ENCODE results near the gene ASAP3.

ASAP3 gene

GRCh38 chr1:23528250-23528978, 44.4 kb upstream of the ASAP3 start:
- Histone ChIP-seq H3K27me3 (no peaks in the 10 kb centered on the region), H3K9me3 (replicated peaks in 1 of 11) (no peaks in the 10 kb centered on the region), H3K27ac (peak overlapping the region; percentile 45 to 99 (median 98); a peak in 21 of 22 replicates), H3K9ac (peak overlapping the region; percentile 68 to 99 (median 97); a peak in 21 of 22 replicates), H3K4me3 (peak overlapping the region; percentile 62 to 95 (median 88); a peak in 19 of 20 replicates), H3K36me3 (peaks cover 0 to 32% (median 20%) of the 10 kb centered on the region in 11 experiments; a peak in 9 of 22 replicates), H3K4me1 (peaks cover 88 to 100% (median 95%) of the 10 kb centered on the region in 10 experiments), H3K4me2 (peak overlapping the region; percentile 92 to 100 (median 98)), H4K20me1 (peaks cover 0 to 31% (median 13%) of the 10 kb centered on the region in 11 experiments; a peak in 8 of 22 replicates)
- peak in 1 of 11 experiments; percentile 54; a peak in 1 of 22 replicates for TF ChIP-seq Cebpa-rat (IDR thresholded peaks at IDR 0.05)

GRCh38 chr1:23527900-23528249, 43.9 kb upstream of the ASAP3 start:
- H3K27ac ChIP-seq, result peak overlapping the region in 10 of 11 experiments; percentile 77 to 99 (median 98); a peak in 20 of 22 replicates
- no peak for TF ChIP-seq Cebpa-rat (IDR thresholded peaks at IDR 0.05)

DNA sequence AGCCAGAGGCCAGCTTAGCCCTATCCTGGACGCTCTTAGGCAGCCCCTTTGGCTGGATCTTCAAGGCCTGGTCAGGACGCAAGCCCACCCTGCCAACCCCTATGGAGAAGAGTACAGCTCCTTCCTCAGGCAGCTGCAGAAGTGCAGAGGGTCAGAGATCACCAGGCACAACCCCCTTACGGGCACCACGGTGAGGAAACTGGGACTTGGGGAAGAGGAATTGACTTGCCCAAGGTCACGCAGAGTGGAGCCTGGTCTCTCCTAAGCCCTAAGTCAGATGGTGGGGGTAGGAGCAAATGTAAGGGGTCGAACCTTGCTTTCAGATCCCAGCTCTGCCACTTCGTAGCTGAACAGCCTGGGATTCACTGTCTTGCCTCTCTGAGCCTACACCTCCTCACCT, 43.4 kb upstream of the ASAP3 start:
- H3K9me3 ChIP-seq (replicated peaks in 1 of 11), result no peaks in the 10 kb centered on the region
- peaks cover 0 to 43% (median 31%) of the 10 kb centered on the region in 11 experiments; a peak in 14 of 22 replicates for H3K36me3 ChIP-seq
- peak overlapping the region in 10 of 11 experiments; percentile 10 to 99 (median 97); a peak in 18 of 22 replicates for H3K9ac ChIP-seq
- peak overlapping the region; percentile 92 to 100 (median 98) for H3K4me2 ChIP-seq
- H3K27me3 ChIP-seq, result no peaks in the 10 kb centered on the region
- peak overlapping the region in 8 of 10 experiments; percentile 79 to 95 (median 89); a peak in 16 of 20 replicates for H3K4me3 ChIP-seq
- H3K27ac ChIP-seq, result peak overlapping the region in 10 of 11 experiments; percentile 77 to 99 (median 98); a peak in 21 of 22 replicates
- H4K20me1 ChIP-seq, result peaks cover 0 to 31% (median 13%) of the 10 kb centered on the region in 11 experiments; a peak in 8 of 22 replicates
- TF ChIP-seq Cebpa-rat (IDR thresholded peaks at IDR 0.05), result no peak
- peaks cover 88 to 100% (median 95%) of the 10 kb centered on the region in 10 experiments for H3K4me1 ChIP-seq

More at GRCh38 chr1:23527900-23528249, 43.9 kb upstream of the ASAP3 start:
- Histone ChIP-seq H3K9ac (peak overlapping the region in 10 of 11 experiments; percentile 10 to 99 (median 97); a peak in 19 of 22 replicates), H3K4me2 (peak overlapping the region; percentile 92 to 100 (median 98)), H4K20me1 (peaks cover 0 to 31% (median 13%) of the 10 kb centered on the region in 11 experiments; a peak in 8 of 22 replicates), H3K4me3 (peak overlapping the region in 8 of 10 experiments; percentile 79 to 95 (median 89); a peak in 16 of 20 replicates), H3K27me3 (no peaks in the 10 kb centered on the region), H3K4me1 (peaks cover 88 to 100% (median 95%) of the 10 kb centered on the region in 10 experiments), H3K9me3 (replicated peaks in 1 of 11) (no peaks in the 10 kb centered on the region), H3K36me3 (peaks cover 0 to 38% (median 26%) of the 10 kb centered on the region in 11 experiments; a peak in 11 of 22 replicates)

DNA sequence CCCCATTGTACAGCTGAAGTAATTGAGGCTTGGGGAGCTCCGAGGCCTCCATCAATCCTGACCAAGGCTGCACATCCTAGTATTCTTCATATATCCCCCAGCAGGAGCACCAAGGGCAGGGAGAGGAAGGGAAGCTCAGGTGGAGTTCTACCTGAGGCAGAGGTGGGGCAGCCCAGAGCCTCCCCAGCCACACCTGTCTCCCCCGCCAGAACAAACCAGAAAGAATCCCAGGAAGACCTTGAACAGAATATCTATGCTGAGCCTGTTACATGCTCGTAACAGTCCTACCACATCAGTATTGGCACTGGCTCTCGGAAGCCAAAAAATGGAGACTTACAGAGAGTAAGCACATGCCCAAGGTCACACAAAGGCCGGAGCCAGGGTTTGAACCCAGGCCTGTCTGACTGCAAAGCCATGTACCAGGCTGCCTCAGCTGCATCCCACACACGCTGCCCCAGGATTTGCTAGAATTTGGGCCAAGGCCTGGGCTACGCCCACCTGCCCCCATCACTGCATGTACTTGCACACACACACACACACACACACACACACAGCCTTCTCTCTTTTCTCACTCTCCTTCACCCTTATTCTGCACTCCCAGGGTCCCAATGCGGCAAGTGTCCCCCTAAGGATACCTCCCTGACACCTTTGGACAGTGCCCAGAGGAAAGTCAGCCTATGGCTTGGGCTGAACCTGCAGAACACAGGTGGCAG, 42.5 kb upstream of the ASAP3 start:
- Histone ChIP-seq H3K4me1 (peaks cover 87 to 100% (median 94%) of the 10 kb centered on the region in 10 experiments), H3K9ac (peak overlapping the region; percentile 10 to 99 (median 97); a peak in 18 of 22 replicates), H3K4me3 (peak overlapping the region in 8 of 10 experiments; percentile 79 to 95 (median 89); a peak in 16 of 20 replicates), H4K20me1 (peaks cover 0 to 35% (median 18%) of the 10 kb centered on the region in 11 experiments; a peak in 8 of 22 replicates), H3K9me3 (replicated peaks in 1 of 11) (no peaks in the 10 kb centered on the region), H3K27me3 (no peaks in the 10 kb centered on the region), H3K36me3 (peaks cover 0 to 52% (median 39%) of the 10 kb centered on the region in 11 experiments; a peak in 19 of 22 replicates), H3K27ac (peak overlapping the region in 10 of 11 experiments; percentile 77 to 99 (median 98); a peak in 20 of 22 replicates), H3K4me2 (peak overlapping the region; percentile 92 to 100 (median 98))
- no peak for TF ChIP-seq Cebpa-rat (IDR thresholded peaks at IDR 0.05)

GRCh38 chr1:23525558-23526250, 41.7 kb upstream of the ASAP3 start:
- no peaks in the 10 kb centered on the region for H3K27me3 ChIP-seq
- peaks cover 0 to 60% (median 47%) of the 10 kb centered on the region in 11 experiments; a peak in 19 of 22 replicates for H3K36me3 ChIP-seq
- H3K4me3 ChIP-seq, result peak overlapping the region in 8 of 10 experiments; percentile 25 to 95 (median 89); a peak in 14 of 20 replicates
- no peaks in the 10 kb centered on the region for H3K9me3 ChIP-seq (replicated peaks in 1 of 11)
- peak overlapping the region; percentile 12 to 99 (median 98); a peak in 21 of 22 replicates for H3K27ac ChIP-seq
- no peak for TF ChIP-seq Cebpa-rat (IDR thresholded peaks at IDR 0.05)
- peaks cover 0 to 41% (median 19%) of the 10 kb centered on the region in 11 experiments; a peak in 8 of 22 replicates for H4K20me1 ChIP-seq
- peak overlapping the region; percentile 62 to 99 (median 97); a peak in 20 of 22 replicates for H3K9ac ChIP-seq
- H3K4me1 ChIP-seq, result peaks cover 83 to 100% (median 98%) of the 10 kb centered on the region in 10 experiments
- H3K4me2 ChIP-seq, result peak overlapping the region; percentile 92 to 100 (median 98)

GRCh38 chr1:23524716-23525401, 40.9 kb upstream of the ASAP3 start:
- peak overlapping the region in 8 of 10 experiments; percentile 29 to 95 (median 89); a peak in 14 of 20 replicates for H3K4me3 ChIP-seq
- peaks cover 0 to 68% (median 56%) of the 10 kb centered on the region in 11 experiments; a peak in 19 of 22 replicates for H3K36me3 ChIP-seq
- H3K4me2 ChIP-seq, result peak overlapping the region; percentile 92 to 100 (median 98)
- H3K27ac ChIP-seq, result peak overlapping the region; percentile 12 to 99 (median 98); a peak in 21 of 22 replicates
- peaks cover 0 to 42% (median 24%) of the 10 kb centered on the region in 11 experiments; a peak in 8 of 22 replicates for H4K20me1 ChIP-seq
- no peak for TF ChIP-seq Cebpa-rat (IDR thresholded peaks at IDR 0.05)
- H3K9me3 ChIP-seq (replicated peaks in 1 of 11), result no peaks in the 10 kb centered on the region
- H3K4me1 ChIP-seq, result peaks cover 75 to 98% (median 95%) of the 10 kb centered on the region in 10 experiments
- peak overlapping the region; percentile 62 to 99 (median 97) for H3K9ac ChIP-seq
- no peaks in the 10 kb centered on the region for H3K27me3 ChIP-seq

- peaks cover 68 to 91% (median 88%) of the 10 kb centered on the region in 10 experiments for H3K4me1 ChIP-seq
These were observed 40.2 kb upstream of the ASAP3 start for GRCh38 chr1:23524163-23524562.

More at GRCh38 chr1:23524163-23524562, 40.2 kb upstream of the ASAP3 start:
- H3K27me3 ChIP-seq, result no peaks in the 10 kb centered on the region
- peak overlapping the region; percentile 12 to 99 (median 98); a peak in 21 of 22 replicates for H3K27ac ChIP-seq
- peak overlapping the region in 8 of 10 experiments; percentile 29 to 95 (median 88); a peak in 11 of 20 replicates for H3K4me3 ChIP-seq
- peak overlapping the region; percentile 62 to 99 (median 97); a peak in 21 of 22 replicates for H3K9ac ChIP-seq
- peaks cover 0 to 48% (median 24%) of the 10 kb centered on the region in 11 experiments; a peak in 8 of 22 replicates for H4K20me1 ChIP-seq
- TF ChIP-seq Cebpa-rat (IDR thresholded peaks at IDR 0.05), result no peak
- no peaks in the 10 kb centered on the region for H3K9me3 ChIP-seq (replicated peaks in 1 of 11)
- H3K4me2 ChIP-seq, result peak overlapping the region; percentile 92 to 100 (median 98)
- H3K36me3 ChIP-seq, result peaks cover 0 to 75% (median 63%) of the 10 kb centered on the region in 11 experiments; a peak in 20 of 22 replicates

All from BLaER1 treated with 17β-estradiol and CSF1 and Interleukin-3, amounts not matched to agents 10 nM and 100 nM (cell line).